ENCODE results near the gene SEMA4D. TPM values are rescaled to one million over a fixed set of nuclear protein-coding genes. Genes with fewer than 3 reads are reported as not detected.

SEMA4D gene
- total RNA-seq, 3 donors from 2014 or later (not counting 1 experiment from before 2014, with no cell fraction given), result 354 to 448 (median 420) TPM

DNA sequence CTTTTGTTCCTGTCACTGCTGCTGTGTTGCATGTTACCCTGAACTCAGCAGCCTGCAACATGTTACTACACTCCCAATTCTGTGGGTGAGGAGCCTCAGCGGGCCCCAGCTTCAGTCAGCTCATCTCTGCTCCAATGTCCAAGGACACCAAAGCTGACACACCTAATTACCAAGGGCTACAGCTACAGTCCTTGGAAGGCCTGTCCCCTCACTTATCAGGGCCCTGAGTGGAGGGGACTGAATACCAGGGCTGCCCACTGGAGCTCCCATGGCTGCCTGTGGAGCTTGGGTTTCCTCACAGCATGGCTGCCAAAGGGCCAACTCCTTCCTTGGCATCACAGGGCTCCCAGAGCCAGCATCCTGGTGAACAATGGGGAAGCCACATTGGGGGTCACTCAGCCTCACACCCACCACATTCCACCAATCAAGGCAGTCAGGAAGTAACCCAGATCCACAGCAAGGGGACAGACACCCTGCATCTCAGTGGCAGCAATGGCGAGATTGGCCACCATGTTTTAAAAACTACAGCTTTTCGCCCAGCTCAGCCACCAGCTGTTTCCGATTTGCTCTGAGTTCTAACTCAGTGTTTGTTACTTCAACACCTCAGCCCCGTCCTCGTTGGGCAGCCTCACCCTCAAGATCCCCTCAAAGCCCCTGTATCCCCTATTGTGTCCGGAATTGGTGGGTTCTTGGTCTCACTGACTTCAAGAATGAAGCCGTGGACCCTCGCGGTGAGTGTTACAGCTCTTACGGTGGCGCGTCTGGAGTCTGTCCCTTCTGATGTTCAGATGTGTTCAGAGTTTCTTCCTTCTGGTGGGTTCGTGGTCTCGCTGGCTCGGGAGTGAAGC lies 18.9 kb downstream of the SEMA4D start:
- H3K4me3 ChIP-seq (ENCODE audit: low read length), result no peak overlapping the region
- H3K36me3 ChIP-seq (ENCODE audit: control insufficient read depth, insufficient read depth, low read length), result peaks cover 21% of the 10 kb centered on the region
- H3K4me1 ChIP-seq (ENCODE audit: control insufficient read depth, insufficient read depth, low read length), result peaks cover 87% of the 10 kb centered on the region
- no peak for ATAC-seq
- Mint-ChIP-seq H3K4me3 (peak overlapping the region; percentile 80), H3K27ac (peak overlapping the region; percentile 87 to 91), H3K36me3 (no peaks in the 10 kb centered on the region), H3K9me3 (no peaks in the 10 kb centered on the region), H3K4me1 (peaks cover 87 to 95% of the 10 kb centered on the region in 2 donors), H3K27me3 (ENCODE audit: low read depth in 2 of 2) (no peaks in the 10 kb centered on the region)
- H3K9me3 ChIP-seq (ENCODE audit: control insufficient read depth, insufficient read depth, low read length), result no peaks in the 10 kb centered on the region
- WGBS (ENCODE audit: insufficient coverage), result 65% methylated on average over 14 of the region's 16 CpGs
- TF ChIP-seq CTCF (IDR thresholded peaks at IDR 0.05), result no peak
- H3K27me3 ChIP-seq (ENCODE audit: control insufficient read depth, insufficient read depth, low read length), result no peaks in the 10 kb centered on the region
- no peak for DNase-seq
- intact Hi-C loops (cut with micrococcal nuclease), result no loop called here
- H3K27ac ChIP-seq (ENCODE audit: low read length), result peak overlapping the region; percentile 28

DNA sequence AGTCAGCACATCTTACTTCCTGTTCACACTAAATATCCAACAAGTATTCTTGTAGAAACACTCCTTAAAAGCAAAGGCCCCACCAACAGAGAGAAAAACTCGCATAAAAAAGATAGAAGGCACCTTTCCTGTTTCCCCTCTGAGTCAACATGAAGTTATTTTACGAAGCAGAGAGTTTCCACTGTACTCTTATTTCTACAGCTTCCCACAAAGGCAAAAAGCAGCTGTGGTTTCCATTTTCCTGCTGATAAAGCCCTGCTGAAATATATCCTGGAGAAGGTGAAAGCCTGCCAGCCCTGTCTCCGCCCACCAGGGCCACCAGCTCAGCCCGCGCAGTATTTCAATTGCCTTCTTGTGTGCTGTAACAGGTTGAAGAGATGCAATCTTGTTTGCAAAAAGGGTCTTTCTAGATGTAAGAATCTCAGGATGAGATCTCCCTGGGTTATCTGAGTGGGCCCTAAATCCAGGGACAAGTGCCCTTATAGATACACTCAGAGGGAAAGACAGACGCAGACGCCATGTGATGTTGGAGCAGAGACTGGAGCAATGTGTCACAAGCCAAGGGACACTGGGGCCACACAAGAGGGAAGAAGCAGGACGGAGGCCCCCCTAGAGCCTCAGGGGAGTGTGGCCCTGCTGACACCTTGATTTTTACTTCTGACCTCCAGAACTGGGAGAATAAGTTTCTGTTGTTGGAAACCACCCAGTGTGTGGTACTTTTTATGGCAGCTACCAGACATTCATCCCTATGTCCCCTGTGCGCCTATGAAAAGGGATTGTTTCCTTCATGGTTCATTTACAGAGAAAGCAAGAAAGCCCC lies 19.9 kb downstream of the SEMA4D start:
- peaks cover 21% of the 10 kb centered on the region for H3K36me3 ChIP-seq (ENCODE audit: control insufficient read depth, insufficient read depth, low read length)
- Mint-ChIP-seq H3K9me3 (no peaks in the 10 kb centered on the region), H3K27me3 (ENCODE audit: low read depth in 2 of 2) (no peaks in the 10 kb centered on the region), H3K27ac (peak overlapping the region; percentile 87 to 91), H3K4me3 (peak overlapping the region; percentile 80), H3K4me1 (peaks cover 84 to 92% of the 10 kb centered on the region in 2 donors), H3K36me3 (no peaks in the 10 kb centered on the region)
- ATAC-seq (peak; percentile 27 to 44 (median 44)), DNase-seq (peak in 1 of 2 donors; percentile 70)
- H3K27me3 ChIP-seq (ENCODE audit: control insufficient read depth, insufficient read depth, low read length), result no peaks in the 10 kb centered on the region
- no peaks in the 10 kb centered on the region for H3K9me3 ChIP-seq (ENCODE audit: control insufficient read depth, insufficient read depth, low read length)
- intact Hi-C loops (cut with micrococcal nuclease), result no loop called here
- no peak overlapping the region for H3K4me3 ChIP-seq (ENCODE audit: low read length)
- TF ChIP-seq CTCF (IDR thresholded peaks at IDR 0.05), result no peak
- 36% methylated on average over 9 of the region's 9 CpGs for WGBS (ENCODE audit: insufficient coverage)
- H3K27ac ChIP-seq (ENCODE audit: low read length), result peak overlapping the region; percentile 7
- peaks cover 77% of the 10 kb centered on the region for H3K4me1 ChIP-seq (ENCODE audit: control insufficient read depth, insufficient read depth, low read length)

GRCh38 chr9:89477384-89477783 lies 20.5 kb downstream of the SEMA4D start:
- TF ChIP-seq CTCF (IDR thresholded peaks at IDR 0.05), result no peak
- WGBS (ENCODE audit: insufficient coverage), result 20% methylated on average over 7 of the region's 7 CpGs
- Mint-ChIP-seq H3K36me3 (no peaks in the 10 kb centered on the region), H3K27me3 (ENCODE audit: low read depth in 2 of 2) (no peaks in the 10 kb centered on the region), H3K27ac (peak overlapping the region; percentile 87 to 91), H3K4me1 (peaks cover 83 to 92% of the 10 kb centered on the region in 2 donors), H3K9me3 (no peaks in the 10 kb centered on the region), H3K4me3 (peak overlapping the region; percentile 80)
- DNase-seq (peak in 1 of 2 donors; percentile 75), ATAC-seq (peak; percentile 40 to 45 (median 40))
- Histone ChIP-seq H3K36me3 (ENCODE audit: control insufficient read depth, insufficient read depth, low read length) (peaks cover 21% of the 10 kb centered on the region), H3K4me1 (ENCODE audit: control insufficient read depth, insufficient read depth, low read length) (peaks cover 70% of the 10 kb centered on the region), H3K4me3 (ENCODE audit: low read length) (no peak overlapping the region), H3K27me3 (ENCODE audit: control insufficient read depth, insufficient read depth, low read length) (no peaks in the 10 kb centered on the region), H3K9me3 (ENCODE audit: control insufficient read depth, insufficient read depth, low read length) (no peaks in the 10 kb centered on the region), H3K27ac (ENCODE audit: low read length) (no peak overlapping the region)
- intact Hi-C loops (cut with micrococcal nuclease), result no loop called here
